ENCODE measurements around the gene CLDN25.

DNA sequence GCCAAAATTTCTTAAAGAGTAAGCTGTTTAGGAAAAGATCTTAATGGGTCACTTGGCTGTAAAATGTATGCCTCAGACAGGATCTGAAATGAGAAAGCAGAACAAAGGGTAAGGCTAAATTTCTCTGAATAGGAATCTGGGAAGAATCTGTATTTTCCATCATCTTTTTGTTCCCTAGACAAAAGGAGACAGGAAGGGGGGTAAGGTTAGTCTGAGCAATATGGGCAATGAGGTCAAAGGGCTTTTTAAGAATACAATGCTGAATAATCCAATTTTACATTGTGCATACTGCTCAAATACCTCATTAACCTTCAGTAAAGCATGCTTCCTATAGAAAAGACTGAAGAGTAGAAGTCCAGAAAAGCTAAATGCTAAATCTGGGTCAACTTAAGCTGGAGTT is 34.6 kb downstream of the CLDN25 start:
- TF ChIP-seq BHLHE40 (IDR thresholded peaks at IDR 0.05; ENCODE audit: borderline replicate concordance), result no peak
- no peak for TF ChIP-seq HDGF (IDR thresholded peaks at IDR 0.05; ENCODE audit: borderline replicate concordance)
- TF ChIP-seq SUZ12 (IDR thresholded peaks at IDR 0.05), result no peak
- no peak for TF ChIP-seq CTBP1 (IDR thresholded peaks at IDR 0.05; ENCODE audit: borderline replicate concordance)
- TF ChIP-seq FOXM1 (IDR thresholded peaks at IDR 0.05; ENCODE audit: borderline replicate concordance), result no peak
- TF ChIP-seq ZNF384 (IDR thresholded peaks at IDR 0.05), result no peak

Data from HEK293T (cell line).